Caki2 (cell line): ENCODE results near the gene ARHGAP12. TPM values are rescaled to one million over a fixed set of nuclear protein-coding genes. Genes with fewer than 3 reads are reported as not detected.

Experiments
- DNase-seq: peaks from one replicate; pipeline ENCODE4 v3.0.0-alpha.2; 2015; ENCODE audit warnings: low read depth
- in situ Hi-C: cut with HindIII; loops from 2 replicates; pipeline ENCODE4 v1.10.0; 2016; ENCODE audit warnings: low sequenced_read_pairs, low pct_unique_long_range_greater_than_20kb, mixed read lengths
- total RNA-seq: library from RNA; depleted of rRNA; stranded (reverse); fragments of >200 nt; shearing (Covaris generic); gene quantifications from 2 replicates; pipeline ENCODE4 v1.2.3, GENCODE V29; 2014; ENCODE audit warnings: low replicate concordance

ARHGAP12 gene
- total RNA-seq, 1 experiment from 2014 or later: 28.0 TPM

DNA sequence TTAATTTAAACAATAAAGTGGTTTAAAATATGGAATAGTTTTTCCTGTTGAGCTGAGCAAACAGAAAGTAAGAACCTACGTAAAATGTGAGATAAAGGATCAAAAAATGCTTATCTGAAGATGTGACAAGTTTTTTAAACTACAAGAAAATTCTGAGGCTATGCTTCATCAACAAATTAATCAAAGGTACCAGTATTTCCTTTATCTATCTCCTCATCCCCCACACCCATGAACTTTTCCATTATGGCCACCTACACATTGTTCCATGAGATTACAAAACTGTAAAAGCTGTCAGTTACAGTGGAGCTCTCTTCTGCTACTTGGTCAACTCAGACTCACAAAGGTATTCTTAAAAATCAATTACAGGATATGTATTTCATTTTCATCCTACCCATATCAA, 77.4 kb downstream of the ARHGAP12 start:
- DNase-seq: no peak
- in situ Hi-C loops: no loop called here

DNA sequence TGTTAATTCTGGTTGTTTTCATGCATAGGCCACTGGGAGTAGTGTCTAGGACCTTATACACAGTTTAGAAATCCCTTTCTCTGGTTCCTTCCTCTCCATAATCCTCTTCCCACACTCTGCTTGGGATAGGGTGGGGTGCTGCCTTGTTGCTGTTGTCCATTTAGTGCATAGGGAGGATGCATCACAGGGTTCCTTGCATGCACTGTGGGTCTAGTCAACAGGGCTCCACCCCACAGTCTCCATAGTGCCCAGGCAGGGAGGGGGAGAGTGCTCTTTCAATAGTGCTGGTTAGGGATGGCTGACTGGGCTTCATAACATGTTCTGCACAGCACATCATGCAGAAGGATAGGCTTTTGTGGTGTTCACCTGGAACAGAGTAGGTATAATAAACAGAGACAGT, 81.1 kb downstream of the ARHGAP12 start:
- no peak for DNase-seq
- in situ Hi-C loops: no loop called here

DNA sequence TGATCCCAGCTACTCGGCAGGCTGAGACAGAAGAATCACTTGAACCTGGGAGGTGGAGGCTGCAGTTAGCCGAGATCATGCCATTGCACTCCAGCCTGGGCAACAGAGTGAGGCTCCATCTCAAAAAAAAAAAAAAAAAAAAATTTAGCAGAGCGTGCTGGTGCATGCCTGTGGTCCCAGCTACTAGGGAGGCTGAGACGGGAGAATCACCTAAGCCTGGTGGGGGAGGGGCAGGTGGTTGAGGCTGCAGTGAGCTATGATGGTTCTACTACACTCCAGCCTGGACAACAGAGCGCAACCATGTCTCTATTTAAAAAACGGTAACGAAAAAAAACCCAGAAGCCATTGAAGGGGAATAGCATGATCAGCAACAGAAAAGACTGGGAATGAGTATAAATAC, 89.9 kb downstream of the ARHGAP12 start:
- in situ Hi-C loops: no loop called here
- DNase-seq: no peak

DNA sequence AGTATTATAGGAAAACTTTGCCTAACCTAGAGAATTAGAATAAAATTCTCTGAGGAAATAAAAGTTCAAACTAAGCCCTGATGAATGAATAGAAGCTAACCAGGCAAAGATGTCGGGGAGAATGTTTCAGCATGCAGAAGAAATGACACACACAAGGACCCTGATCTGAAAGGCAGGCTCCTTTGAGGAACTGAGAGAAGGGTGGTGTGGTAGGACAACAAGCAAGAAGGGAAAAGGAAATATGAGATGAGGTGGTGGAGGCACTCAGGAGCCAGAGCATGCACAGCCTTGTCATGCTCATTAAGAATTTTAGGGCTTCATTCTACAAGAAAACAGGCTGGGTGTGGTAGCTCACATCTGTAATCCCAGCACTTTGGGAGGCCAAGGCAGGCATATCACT, 90.6 kb downstream of the ARHGAP12 start:
- no peak for DNase-seq
- in situ Hi-C loops: no loop called here

DNA sequence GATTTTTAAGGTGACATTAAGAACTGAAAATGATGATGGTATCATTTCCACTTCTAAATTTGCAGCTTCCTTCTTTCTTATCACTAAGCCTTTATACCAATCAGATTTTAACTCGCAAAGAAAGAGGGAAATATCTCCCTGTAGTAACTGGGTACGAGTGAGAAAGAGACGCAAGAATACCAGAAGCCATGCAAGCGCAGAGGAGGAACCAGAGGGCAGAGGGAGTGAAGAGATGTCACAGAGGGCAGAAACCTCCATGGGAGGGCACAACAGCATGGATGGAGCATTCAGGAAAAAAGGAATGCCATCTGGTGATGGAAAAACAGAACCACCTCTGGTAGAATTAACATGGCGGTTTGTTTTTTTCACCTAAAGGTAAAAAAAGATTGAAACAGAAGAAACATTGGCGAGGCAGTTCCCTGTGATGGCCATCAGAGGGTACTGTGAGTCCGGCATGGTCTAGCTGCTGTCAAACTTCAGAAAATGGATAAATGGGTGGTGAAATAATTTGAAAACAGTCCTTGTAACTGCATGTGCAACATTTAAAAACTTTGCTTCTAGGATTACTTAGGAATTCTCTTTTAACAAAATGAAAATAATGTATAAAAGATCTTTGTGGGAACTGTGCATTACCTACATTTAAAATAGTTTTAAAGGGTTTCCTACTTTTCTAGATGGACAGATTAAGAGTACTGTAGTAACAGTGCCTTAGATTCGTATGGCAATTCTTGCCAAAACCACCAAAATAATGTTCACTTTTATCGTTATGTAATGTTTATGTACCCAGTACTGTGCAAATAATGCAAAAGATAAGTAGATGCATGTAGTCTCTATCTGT, 91.8 kb downstream of the ARHGAP12 start:
- in situ Hi-C loops: no loop called here
- DNase-seq: peak; percentile 18

DNA sequence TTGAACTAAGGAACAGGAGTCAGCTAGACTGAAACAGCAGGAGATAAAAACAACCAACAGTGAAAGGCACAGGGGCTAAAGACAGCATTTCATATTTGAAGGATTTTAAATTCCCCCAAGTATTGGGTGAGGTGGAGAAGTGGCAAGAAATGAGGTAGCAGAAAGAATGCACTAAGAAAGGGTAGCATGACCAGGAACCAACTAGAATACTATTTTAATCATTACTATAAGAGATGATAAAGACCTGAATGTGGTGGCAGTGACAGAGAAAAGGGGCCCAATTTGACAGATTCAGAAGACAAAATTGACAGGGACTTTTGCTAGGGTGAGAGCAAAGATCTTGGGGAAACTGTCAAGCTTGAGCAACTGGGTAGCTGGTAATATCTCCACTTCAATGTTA, 94.9 kb downstream of the ARHGAP12 start:
- DNase-seq: no peak
- in situ Hi-C loops: no loop called here

DNA sequence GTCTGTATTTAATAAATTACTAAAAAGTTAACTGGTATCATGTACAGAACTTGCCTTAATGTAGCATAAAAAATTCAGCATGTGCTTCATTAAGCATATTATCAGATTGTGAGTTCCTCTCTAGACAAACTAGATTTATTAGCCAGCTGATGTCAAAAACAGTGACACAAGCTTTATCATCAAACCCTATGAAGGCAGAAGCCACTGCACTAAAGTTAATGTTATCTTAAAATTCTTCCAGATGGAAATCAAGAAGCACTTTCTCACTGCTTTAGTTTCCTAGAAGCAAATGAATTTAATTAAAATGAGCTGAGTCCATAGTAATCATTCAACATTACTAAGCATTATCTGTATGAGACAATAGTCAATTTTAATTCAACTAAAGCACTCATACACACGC, 96.4 kb downstream of the ARHGAP12 start:
- in situ Hi-C loops: no loop called here
- DNase-seq: no peak

DNA sequence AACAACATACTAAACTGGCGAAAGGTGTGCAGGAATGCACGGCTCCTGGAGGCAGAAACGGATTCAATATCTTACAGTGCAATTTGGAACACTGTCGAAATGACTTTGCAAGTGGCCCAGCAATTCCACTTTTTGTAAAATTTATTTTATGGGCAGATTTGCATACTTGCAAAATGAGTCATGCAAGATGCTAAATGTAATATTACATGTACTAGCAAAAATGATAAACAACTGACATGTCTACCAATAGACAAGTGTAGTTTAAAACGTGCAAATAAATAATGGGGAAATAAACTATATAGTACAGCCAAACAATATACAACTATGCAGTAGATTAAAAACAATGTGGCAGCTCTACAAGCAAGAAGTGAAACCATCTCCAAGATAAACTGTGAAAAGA, 97.7 kb downstream of the ARHGAP12 start:
- in situ Hi-C loops: no loop called here
- DNase-seq: no peak

DNA sequence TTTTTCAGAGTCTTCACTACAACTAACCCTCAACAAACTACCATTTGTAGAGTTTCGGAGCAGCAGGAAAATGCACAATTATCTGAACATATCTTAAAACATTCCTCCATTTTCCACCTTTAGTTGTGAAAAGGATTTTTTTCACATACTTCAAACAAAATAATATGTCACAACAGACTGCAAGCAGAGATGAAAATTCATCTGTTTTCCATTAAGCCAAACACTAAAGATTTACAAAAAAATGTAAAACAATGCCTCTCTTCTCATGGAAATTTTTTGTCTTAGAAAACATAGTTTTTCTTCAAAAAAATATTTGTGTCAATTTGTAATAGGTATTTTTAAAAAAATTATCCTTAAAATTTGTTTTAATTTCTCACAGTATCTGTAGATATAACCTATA, 98.9 kb downstream of the ARHGAP12 start:
- DNase-seq: no peak
- in situ Hi-C loops: no loop called here

DNA sequence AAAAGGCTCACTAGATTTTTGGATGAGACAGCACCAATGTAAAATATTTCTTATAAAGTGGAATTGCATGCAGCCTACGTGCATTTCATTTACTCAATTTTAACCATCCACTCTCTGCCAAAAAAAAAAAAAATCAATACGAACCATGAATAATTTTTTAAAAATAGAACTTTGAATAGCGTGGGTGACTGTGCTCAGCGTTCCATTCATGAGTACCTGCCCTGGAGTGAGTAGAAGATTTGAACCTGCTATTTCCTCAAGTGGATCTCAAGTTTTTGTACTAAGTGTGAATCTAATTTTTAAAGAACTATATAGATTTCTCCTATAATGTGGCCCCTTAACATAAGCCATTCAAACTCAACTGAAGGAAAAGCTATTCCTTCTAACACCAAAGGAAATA, 105.3 kb downstream of the ARHGAP12 start:
- in situ Hi-C loops: no loop called here
- DNase-seq: no peak

DNA sequence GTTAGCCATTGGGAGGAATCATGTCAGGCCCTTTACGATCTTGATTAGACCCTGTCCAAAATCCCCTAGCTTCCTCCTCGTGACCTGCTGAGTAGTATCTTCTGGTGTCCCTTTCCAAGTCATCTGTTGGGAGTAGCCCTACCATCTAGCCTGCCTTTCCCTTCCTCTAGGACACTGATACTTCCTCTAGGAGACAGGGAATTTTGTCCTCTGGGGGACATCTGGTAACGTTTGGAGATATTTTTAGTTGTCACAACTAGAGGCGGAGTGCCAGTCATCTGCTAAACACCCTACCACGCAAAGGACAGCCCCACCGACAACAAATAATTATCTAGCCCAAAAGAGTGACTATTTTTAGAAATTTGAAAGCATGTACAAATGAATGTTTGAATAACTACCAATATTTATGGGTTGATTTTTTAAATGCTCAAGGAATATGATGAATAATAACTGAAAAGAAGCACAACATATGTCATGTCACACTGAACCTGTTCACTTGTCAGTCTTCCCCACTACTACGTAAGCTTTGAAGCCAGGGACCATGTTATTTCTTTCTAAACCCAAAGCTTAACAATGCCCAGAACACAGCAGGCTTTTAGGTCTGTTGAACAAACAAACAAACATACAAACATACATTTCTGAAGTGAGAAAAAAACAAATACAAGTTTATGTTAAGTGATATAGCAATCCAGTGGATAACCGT, 105.9 kb downstream of the ARHGAP12 start:
- no peak for DNase-seq
- in situ Hi-C loops: no loop called here

DNA sequence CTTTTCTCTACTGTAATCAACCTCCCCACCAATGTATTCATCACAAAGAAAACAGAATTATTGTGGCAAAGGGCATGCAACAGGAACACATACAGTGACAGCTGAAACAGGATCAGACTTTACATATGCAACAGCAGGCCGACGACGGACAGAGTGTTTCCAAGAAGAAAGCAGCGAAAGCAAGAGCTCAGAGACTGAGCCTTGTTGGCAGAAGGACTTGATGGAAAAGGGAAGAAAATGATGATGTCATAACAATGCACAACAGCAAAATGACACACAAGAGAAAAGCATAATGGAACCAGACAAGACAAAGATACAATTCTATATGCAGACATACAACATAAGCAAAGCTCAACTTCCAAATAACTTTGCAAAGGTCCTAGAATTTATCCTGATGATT, 106.5 kb downstream of the ARHGAP12 start:
- in situ Hi-C loops: no loop called here

DNA sequence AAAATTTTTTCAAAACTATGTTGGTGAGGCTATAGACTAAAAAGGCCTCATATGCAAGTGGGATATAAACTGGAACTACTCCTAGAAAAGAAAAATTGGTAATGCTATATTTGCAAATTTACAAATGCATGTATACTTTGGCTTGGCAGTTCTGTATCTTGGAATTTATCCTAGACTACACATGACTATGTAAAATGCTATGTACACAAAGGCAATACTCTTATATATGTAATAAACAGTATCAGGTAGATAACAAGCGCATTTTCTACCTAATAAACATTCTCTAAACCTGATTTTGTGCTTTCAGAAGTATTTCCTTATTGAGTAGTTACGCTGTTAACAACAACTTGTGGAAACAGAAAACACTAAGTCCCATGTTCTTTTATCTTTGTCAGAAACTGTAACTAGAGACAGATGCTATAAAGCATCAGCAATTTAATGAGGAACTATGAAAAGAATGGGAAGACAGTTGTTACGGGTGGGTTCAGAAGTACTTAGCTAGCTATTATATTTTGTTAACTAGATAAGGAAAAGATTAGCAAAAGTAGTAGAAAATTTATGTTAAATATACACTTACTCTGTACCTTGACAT, 107.8 kb downstream of the ARHGAP12 start:
- in situ Hi-C loops: no loop called here
- no peak for DNase-seq

More for the DNA sequence above, 106.5 kb downstream of the ARHGAP12 start:
- no peak for DNase-seq

DNA sequence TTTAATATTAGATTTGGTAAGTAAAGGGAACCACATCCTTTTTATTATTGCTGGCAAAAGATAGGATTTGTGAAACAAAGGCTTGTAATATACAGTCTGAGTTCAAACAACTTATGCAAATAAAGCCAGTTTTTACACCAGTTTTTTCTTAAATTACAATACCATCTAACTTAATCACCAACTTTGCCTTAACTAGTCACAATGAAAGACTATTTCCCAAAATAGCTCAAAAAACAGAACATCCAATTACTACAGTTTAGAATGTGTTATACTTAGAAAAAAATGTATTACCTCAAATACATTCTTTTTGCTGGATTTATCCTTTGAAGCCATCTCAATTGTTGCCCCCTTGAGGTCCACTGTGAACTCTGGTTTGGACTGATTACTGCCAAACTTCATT, 108.5 kb downstream of the ARHGAP12 start:
- no peak for DNase-seq
- in situ Hi-C loops: no loop called here

DNA sequence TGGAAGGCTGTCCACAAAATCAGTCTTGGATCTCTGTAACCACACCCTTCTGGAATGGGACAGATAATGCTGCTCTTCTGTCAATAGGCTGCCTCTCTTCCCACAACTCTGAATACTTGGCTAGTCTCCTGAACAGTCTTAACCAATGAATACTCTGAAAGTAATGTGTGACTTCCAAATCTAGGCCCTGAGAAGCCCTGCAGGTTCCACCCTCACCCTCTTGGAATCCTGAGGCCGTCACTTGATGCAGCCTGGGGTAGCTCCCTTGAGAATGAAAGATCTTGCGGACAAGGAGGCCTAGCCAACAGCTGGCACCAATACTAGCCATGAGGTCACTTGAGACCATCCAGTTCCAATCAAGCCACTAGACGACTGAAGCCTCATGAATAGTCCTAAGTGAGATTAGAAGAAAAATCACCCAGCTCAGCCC, 109.2 kb downstream of the ARHGAP12 start:
- no peak for DNase-seq
- in situ Hi-C loops: no loop called here

DNA sequence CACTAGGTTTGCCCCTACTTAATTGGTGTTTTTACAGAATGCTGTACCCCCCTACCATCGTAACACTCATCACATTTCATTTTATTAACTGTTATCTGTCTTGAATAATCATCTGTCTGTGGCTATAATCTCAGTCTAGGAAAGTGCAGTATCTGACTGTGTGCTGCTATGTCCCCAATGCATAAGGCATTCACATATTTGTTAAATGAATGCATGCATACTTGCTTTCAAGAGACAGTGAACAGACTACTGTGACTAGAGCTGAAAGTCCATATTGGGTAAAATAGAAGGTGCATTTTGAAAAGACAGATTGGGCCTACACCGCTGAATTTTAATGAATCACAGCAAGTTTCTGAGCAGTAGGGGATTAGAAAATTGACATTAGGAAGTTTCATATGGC, 112.3 kb downstream of the ARHGAP12 start:
- in situ Hi-C loops: no loop called here
- DNase-seq: no peak

DNA sequence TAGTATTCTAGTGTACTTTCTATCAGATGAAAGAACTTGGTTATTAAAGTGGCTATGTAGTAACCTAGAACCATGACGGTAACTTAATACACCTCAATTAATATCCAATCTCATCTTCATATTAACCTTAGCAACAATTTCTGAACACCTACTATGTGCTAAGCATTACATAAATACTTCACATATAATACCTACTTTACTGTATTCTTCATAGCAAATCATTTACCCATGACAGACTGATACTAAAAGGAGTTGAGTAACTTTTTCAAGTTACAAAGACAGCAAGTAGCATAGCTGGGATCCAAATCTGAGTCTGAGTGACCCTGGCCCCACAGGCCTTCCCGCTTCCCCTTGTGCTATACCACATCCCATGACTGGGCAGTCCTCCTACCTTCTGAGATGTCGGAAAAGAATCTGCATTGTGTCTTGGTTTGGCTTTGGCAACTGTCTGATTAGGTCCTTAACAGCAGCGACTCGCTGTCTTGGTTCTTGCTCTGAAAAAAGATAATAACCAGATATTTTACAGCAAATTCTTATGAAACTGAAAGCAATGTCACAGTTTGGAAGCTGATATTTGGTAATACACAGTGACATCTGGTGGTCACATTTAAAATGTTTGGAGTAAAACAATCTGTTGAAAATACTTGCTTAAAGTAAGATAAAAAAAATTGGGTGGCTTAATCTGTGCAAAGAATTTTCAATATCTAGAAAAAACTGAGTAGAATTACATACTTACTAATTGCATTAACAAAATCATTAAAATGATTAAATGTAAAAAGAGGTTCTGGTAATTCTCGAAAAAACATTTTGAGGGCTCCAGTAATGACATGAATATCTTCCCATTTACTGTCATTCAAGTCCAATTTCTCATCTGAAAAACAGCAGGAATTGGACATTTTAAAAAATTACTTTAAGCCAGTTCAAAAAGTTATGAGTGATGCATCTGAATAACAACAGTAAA, 120.1 kb downstream of the ARHGAP12 start:
- in situ Hi-C loops: no loop called here
- peak; percentile 54 for DNase-seq

DNA sequence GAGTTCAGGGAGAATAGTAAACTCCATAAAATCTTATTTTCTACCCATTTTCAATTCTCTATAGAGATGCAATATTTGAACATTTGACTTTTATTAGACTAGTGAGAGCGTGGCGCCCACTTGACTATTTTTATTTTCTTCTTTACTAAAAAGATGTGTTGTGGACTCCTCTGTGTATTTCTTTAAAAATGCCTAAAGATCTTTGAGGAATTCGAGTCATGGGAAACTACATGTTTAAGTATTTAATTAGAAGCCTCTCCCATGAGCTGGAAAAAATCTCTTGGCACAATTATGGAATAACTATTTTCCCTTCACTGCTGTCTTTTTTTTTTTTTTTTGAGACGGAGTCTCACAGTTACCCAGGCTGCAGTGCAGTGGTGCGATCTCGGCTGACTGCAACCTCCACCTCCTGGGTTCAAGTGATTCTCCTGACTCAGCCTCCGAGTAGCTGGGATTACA, 124.2 kb downstream of the ARHGAP12 start:
- DNase-seq: no peak
- in situ Hi-C loops: no loop called here
